K562 (cell line): ENCODE measurements around the gene ZNF407. TPM values are rescaled to one million over a fixed set of nuclear protein-coding genes. Genes with fewer than 3 reads are reported as not detected.

ENCODE experiments used
- ATAC-seq: fragments of 200-7000 bp; cut with Tn5 transposase; 3 replicates; pipeline ENCODE4 v1.9.1; 2020; ENCODE audit warnings: moderate library complexity
- BruUV-seq: library from RNA; stranded (reverse); fragments of 400-500 nt; replicated peaks from 2 replicates; lab custom pipeline; 2021; lab: Mats Ljungman, UMichigan
- CTCF ChIA-PET: fragments of 300-600 bp; formaldehyde crosslinking; extraction: SDS; loops from one replicate; lab custom pipeline; 2021; ENCODE audit warnings: low intra/inter-chr PET ratio; lab: Yijun Ruan, JAX
- POLR2A ChIA-PET: fragments of 300-600, 350-650 bp; sonication (Branson Sonifier 250); formaldehyde crosslinking; extraction: SDS; loops from one replicate; lab custom pipeline; 2021; ENCODE audit warnings: antibody characterized with exemption, inconsistent platforms; lab: Yijun Ruan, JAX
- DNase-seq, 4 experiments: peaks; one replicate each; pipeline versions ENCODE4 v3.0.0 to v3.0.0-alpha.2; 2011 to 2018; ENCODE audit warnings: low spot score in 3 of 4, mixed read lengths in 3 of 4; ENCODE audit errors: extremely low read depth in 1 of 4
- FAIRE-seq: peaks from 2 replicates; lab custom pipeline; 2011; peaks lifted over from hg19 to GRCh38; lab: Jason Lieb, UNC
- H2AFZ ChIP-seq: 2 replicates; pipeline ENCODE4 v1.6.0; 2011; ENCODE audit warnings: low read depth, low read length, control low read depth, inconsistent platforms
- H3K27ac ChIP-seq: fragments of 200-600 bp; 3 replicates; pipeline ENCODE4 v1.8.0; 2011; ENCODE audit warnings: low read depth, mild to moderate bottlenecking, control low read depth, inconsistent platforms, low read length, moderate library complexity, mixed read lengths; ENCODE audit errors: extremely low read depth
- H3K27me3 ChIP-seq, 2 experiments: fragments of 300-600 bp in 1 of 2; 2 replicates in 1 of 2; 3 replicates in 1 of 2; pipeline versions ENCODE4 v1.6.0 to v1.8.0; 2011; ENCODE audit warnings: inconsistent platforms in 2 of 2, low read length in 2 of 2, mild to moderate bottlenecking in 1 of 2, mixed read lengths in 1 of 2, moderate library complexity in 1 of 2; ENCODE audit not compliant: control insufficient read depth in 2 of 2, insufficient read depth in 2 of 2
- H3K36me3 ChIP-seq: fragments of 300-600 bp; 3 replicates; pipeline ENCODE4 v1.8.0; 2011; ENCODE audit warnings: mild to moderate bottlenecking, low read length, inconsistent platforms; ENCODE audit not compliant: control insufficient read depth, insufficient read depth
- H3K4me1 ChIP-seq, 2 experiments: fragments of 200-600 bp in 1 of 2; replicated peaks in 1 of 2; 2 replicates in 1 of 2; 3 replicates in 1 of 2; pipeline versions ENCODE4 v1.5.1 to v1.8.0; 2011; ENCODE audit warnings: inconsistent platforms in 2 of 2, low read length in 2 of 2, mild to moderate bottlenecking in 1 of 2, mixed read lengths in 1 of 2, moderate library complexity in 1 of 2; ENCODE audit not compliant: control insufficient read depth in 2 of 2, insufficient read depth in 2 of 2
- H3K4me2 ChIP-seq: 2 replicates; pipeline ENCODE4 v1.6.1; 2011; ENCODE audit warnings: low read length, control low read depth, inconsistent platforms, mixed read lengths; ENCODE audit not compliant: insufficient read depth
- H3K4me3 ChIP-seq: fragments of 200-600 bp; sonication (generic), shearing (Covaris generic); 2 replicates; pipeline ENCODE4 v1.5.1; 2016; ENCODE audit warnings: control low read depth, inconsistent platforms
- H3K79me2 ChIP-seq: fragments of 200-600 bp; 3 replicates; pipeline ENCODE4 v1.8.0; 2011; ENCODE audit warnings: low read length, inconsistent platforms; ENCODE audit not compliant: control insufficient read depth, insufficient read depth
- H3K9ac ChIP-seq, 2 experiments: 2 replicates each; pipeline versions ENCODE4 v1.6.0 to v1.6.1; 2011; ENCODE audit warnings: low read depth in 2 of 2, low read length in 2 of 2, control low read depth in 1 of 2, inconsistent platforms in 1 of 2, mild to moderate bottlenecking in 1 of 2, mixed read lengths in 1 of 2; ENCODE audit not compliant: insufficient read depth in 1 of 2
- H3K9me1 ChIP-seq: one replicate; pipeline ENCODE4 v1.6.0; 2011; ENCODE audit warnings: inconsistent platforms, mild to moderate bottlenecking, low read length, moderate library complexity; ENCODE audit not compliant: control insufficient read depth, insufficient read depth
- H3K9me3 ChIP-seq: replicated peaks from 2 replicates; pipeline ENCODE4 v1.5.1; 2011; ENCODE audit warnings: low read depth, low read length, inconsistent platforms; ENCODE audit not compliant: control insufficient read depth, insufficient read depth
- H4K20me1 ChIP-seq: replicated peaks from 2 replicates; pipeline ENCODE4 v1.6.1; 2011; ENCODE audit warnings: low read length, inconsistent platforms, mixed read lengths; ENCODE audit not compliant: control insufficient read depth, insufficient read depth
- ATF7 ChIP-seq: fragments of 450-650 bp; IDR thresholded peaks from 2 replicates; pipeline ENCODE4 v1.7.1; 2014; ENCODE audit warnings: mild to moderate bottlenecking, moderate library complexity
- CHD1 ChIP-seq: fragments of 200-600 bp; sonication (generic); IDR thresholded peaks from one replicate; pipeline ENCODE4 v1.6.1; 2012; ENCODE audit warnings: mild to moderate bottlenecking, moderate library complexity, low read length, inconsistent platforms
- CREM ChIP-seq: IDR thresholded peaks from 2 replicates; pipeline ENCODE4 v1.6.1; 2014; ENCODE audit warnings: antibody characterized with exemption, low read depth
- HDAC3 ChIP-seq: fragments of 450-650 bp; IDR thresholded peaks from 2 replicates; pipeline ENCODE4 v1.6.1; 2018; ENCODE audit warnings: borderline replicate concordance, mild to moderate bottlenecking, moderate library complexity; ENCODE audit not compliant: partially characterized antibody
- SRSF1 ChIP-seq: fragments of 200-400 bp; formaldehyde crosslinking; IDR thresholded peaks from 2 replicates; pipeline ENCODE4 v1.6.1; 2017; ENCODE audit warnings: mild to moderate bottlenecking, low read depth, low read length, moderate library complexity
- ZNF589 ChIP-seq: fragments of 200-800 bp; sonication (Bioruptor generic); IDR thresholded peaks from 2 replicates; pipeline ENCODE4 v1.6.1; 2016; ENCODE audit warnings: low read depth, missing genetic modification characterization, missing compliant biosample characterization
- WGBS: fragments of 100-300 bp; shearing (Covaris generic); methylation state at CpG from one replicate; pipeline ENCODE4 v1.1.6; 2016; ENCODE audit warnings: low coverage, mixed read lengths; ENCODE audit not compliant: insufficient coverage; ENCODE audit errors: missing lambda C conversion rate; 5-methylcytosine and 5-hydroxymethylcytosine counted together
- in situ Hi-C: fragments of 300-500 bp; cut with MboI; formaldehyde crosslinking; loops from 4 replicates; pipeline ENCODE4 v1.15.0; 2018; ENCODE audit warnings: inconsistent platforms, mixed read lengths
- intact Hi-C: fragments of 100-400 bp; cut with micrococcal nuclease; formaldehyde crosslinking; loops from 2 replicates; pipeline ENCODE4 v1.14.2; 2022
- polyA plus RNA-seq, 8 experiments: library from polyadenylated mRNA; depleted of rRNA in 4 of 8; stranded (reverse) in 5 of 8; unstranded in 3 of 8; fragments of >200 nt; fragmentation: Nextera tagmentation in 2 of 8; fragmentation: Illumina TruSeq in 1 of 8; extraction: Ambion mirVana in 2 of 8; extraction: Trizol in 1 of 8; gene quantifications; 2 replicates each; pipeline versions ENCODE4 v1.2.1 to v1.2.3, GENCODE V29; 2011 to 2014; ENCODE audit warnings: inconsistent platforms in 1 of 8, missing spikeins in 1 of 8
- total RNA-seq, 7 experiments: library from RNA; depleted of rRNA in 6 of 7; stranded (reverse); fragments of >200 nt in 6 of 7; fragmentation: Illumina TruSeq in 2 of 7; extraction: Trizol in 2 of 7; gene quantifications; 2 replicates each; pipeline versions ENCODE4 v1.2.1 to v1.2.3, GENCODE V29; 2011 to 2021; ENCODE audit warnings: low replicate concordance in 1 of 7
- TF ChIP-seq, protein P1 (sequence below): fragments of 200-800 bp; sonication (Bioruptor generic); IDR thresholded peaks from 2 replicates; pipeline ENCODE4 v1.6.1; 2016; ENCODE audit warnings: missing genetic modification characterization, missing compliant biosample characterization
- TF ChIP-seq, protein P2 (sequence below): fragments of 250-450 bp; sonication (Bioruptor Pico); IDR thresholded peaks from 2 replicates; pipeline ENCODE4 v1.4.0; 2020
- TF ChIP-seq, protein P3 (sequence below): fragments of 450-650 bp; IDR thresholded peaks from 2 replicates; pipeline ENCODE4 v1.6.1; 2018; ENCODE audit warnings: mild to moderate bottlenecking, low read depth; ENCODE audit not compliant: partially characterized antibody

The ZNF407 gene
- total and polyA plus RNA-seq, 9 of the 15 experiments (the other 6 are each of a cell fraction or from before 2014, with no cell fraction given): 0.21 to 5.4 (median 2.3) TPM

DNA sequence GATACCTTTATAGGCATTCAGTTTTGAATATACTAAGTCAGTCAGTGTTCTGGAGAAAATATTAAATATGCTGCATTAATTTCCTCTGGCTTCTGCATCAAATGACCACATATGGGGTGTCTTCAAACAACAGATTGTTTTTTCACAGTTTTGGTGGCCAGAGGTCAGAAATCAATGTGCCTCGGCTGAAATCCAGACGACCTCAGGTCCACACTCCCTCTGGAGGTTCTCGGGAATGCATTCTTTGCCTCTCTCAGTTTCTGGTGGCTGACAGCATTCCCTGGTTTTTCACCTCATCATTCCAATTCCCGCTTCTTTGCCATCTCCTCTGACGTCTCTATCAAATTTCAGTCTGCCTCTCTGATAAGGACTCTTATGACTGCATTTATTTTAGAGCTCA, 142.3 kb downstream of the ZNF407 start:
- ChIA-PET POLR2A (no interaction called here), CTCF (no interaction called here)
- H3K4me1 ChIP-seq: no peaks in the 10 kb centered on the region
- no peak overlapping the region for H3K4me2 ChIP-seq
- H3K4me3 ChIP-seq: no peak overlapping the region
- H2AFZ ChIP-seq: no peak overlapping the region
- H3K79me2 ChIP-seq: no peaks in the 10 kb centered on the region
- H4K20me1 ChIP-seq: no peaks in the 10 kb centered on the region
- in situ Hi-C loops (no loop called here), intact Hi-C loops (no loop called here)
- no peaks in the 10 kb centered on the region for H3K9me1 ChIP-seq
- no peak for FAIRE-seq
- DNase-seq: no peak
- ATAC-seq: no peak
- no peak overlapping the region for H3K9ac ChIP-seq
- no peaks in the 10 kb centered on the region for H3K9me3 ChIP-seq
- no TSS peak for BruUV-seq
- no peaks in the 10 kb centered on the region for H3K36me3 ChIP-seq
- H3K27me3 ChIP-seq: no peaks in the 10 kb centered on the region
- WGBS: 62% methylated on average over 5 of the region's 5 CpGs
- H3K27ac ChIP-seq: no peak overlapping the region
- TF ChIP-seq, protein P1, sequence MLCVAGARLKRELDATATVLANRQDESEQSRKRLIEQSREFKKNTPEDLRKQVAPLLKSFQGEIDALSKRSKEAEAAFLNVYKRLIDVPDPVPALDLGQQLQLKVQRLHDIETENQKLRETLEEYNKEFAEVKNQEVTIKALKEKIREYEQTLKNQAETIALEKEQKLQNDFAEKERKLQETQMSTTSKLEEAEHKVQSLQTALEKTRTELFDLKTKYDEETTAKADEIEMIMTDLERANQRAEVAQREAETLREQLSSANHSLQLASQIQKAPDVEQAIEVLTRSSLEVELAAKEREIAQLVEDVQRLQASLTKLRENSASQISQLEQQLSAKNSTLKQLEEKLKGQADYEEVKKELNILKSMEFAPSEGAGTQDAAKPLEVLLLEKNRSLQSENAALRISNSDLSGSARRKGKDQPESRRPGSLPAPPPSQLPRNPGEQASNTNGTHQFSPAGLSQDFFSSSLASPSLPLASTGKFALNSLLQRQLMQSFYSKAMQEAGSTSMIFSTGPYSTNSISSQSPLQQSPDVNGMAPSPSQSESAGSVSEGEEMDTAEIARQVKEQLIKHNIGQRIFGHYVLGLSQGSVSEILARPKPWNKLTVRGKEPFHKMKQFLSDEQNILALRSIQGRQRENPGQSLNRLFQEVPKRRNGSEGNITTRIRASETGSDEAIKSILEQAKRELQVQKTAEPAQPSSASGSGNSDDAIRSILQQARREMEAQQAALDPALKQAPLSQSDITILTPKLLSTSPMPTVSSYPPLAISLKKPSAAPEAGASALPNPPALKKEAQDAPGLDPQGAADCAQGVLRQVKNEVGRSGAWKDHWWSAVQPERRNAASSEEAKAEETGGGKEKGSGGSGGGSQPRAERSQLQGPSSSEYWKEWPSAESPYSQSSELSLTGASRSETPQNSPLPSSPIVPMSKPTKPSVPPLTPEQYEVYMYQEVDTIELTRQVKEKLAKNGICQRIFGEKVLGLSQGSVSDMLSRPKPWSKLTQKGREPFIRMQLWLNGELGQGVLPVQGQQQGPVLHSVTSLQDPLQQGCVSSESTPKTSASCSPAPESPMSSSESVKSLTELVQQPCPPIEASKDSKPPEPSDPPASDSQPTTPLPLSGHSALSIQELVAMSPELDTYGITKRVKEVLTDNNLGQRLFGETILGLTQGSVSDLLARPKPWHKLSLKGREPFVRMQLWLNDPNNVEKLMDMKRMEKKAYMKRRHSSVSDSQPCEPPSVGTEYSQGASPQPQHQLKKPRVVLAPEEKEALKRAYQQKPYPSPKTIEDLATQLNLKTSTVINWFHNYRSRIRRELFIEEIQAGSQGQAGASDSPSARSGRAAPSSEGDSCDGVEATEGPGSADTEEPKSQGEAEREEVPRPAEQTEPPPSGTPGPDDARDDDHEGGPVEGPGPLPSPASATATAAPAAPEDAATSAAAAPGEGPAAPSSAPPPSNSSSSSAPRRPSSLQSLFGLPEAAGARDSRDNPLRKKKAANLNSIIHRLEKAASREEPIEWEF (CRISPR knock-in tag): no peak
- TF ChIP-seq ATF7 (no peak), CREM (no peak), CHD1 (no peak), HDAC3 (no peak), ZNF589 (CRISPR knock-in tag) (no peak), SRSF1 (no peak)
- TF ChIP-seq, protein P2, sequence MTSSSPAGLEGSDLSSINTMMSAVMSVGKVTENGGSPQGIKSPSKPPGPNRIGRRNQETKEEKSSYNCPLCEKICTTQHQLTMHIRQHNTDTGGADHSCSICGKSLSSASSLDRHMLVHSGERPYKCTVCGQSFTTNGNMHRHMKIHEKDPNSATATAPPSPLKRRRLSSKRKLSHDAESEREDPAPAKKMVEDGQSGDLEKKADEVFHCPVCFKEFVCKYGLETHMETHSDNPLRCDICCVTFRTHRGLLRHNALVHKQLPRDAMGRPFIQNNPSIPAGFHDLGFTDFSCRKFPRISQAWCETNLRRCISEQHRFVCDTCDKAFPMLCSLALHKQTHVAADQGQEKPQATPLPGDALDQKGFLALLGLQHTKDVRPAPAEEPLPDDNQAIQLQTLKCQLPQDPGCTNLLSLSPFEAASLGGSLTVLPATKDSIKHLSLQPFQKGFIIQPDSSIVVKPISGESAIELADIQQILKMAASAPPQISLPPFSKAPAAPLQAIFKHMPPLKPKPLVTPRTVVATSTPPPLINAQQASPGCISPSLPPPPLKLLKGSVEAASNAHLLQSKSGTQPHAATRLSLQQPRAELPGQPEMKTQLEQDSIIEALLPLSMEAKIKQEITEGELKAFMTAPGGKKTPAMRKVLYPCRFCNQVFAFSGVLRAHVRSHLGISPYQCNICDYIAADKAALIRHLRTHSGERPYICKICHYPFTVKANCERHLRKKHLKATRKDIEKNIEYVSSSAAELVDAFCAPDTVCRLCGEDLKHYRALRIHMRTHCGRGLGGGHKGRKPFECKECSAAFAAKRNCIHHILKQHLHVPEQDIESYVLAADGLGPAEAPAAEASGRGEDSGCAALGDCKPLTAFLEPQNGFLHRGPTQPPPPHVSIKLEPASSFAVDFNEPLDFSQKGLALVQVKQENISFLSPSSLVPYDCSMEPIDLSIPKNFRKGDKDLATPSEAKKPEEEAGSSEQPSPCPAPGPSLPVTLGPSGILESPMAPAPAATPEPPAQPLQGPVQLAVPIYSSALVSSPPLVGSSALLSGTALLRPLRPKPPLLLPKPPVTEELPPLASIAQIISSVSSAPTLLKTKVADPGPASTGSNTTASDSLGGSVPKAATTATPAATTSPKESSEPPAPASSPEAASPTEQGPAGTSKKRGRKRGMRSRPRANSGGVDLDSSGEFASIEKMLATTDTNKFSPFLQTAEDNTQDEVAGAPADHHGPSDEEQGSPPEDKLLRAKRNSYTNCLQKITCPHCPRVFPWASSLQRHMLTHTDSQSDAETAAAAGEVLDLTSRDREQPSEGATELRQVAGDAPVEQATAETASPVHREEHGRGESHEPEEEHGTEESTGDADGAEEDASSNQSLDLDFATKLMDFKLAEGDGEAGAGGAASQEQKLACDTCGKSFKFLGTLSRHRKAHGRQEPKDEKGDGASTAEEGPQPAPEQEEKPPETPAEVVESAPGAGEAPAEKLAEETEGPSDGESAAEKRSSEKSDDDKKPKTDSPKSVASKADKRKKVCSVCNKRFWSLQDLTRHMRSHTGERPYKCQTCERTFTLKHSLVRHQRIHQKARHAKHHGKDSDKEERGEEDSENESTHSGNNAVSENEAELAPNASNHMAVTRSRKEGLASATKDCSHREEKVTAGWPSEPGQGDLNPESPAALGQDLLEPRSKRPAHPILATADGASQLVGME (CRISPR knock-in tag): no peak
- TF ChIP-seq, protein P3, sequence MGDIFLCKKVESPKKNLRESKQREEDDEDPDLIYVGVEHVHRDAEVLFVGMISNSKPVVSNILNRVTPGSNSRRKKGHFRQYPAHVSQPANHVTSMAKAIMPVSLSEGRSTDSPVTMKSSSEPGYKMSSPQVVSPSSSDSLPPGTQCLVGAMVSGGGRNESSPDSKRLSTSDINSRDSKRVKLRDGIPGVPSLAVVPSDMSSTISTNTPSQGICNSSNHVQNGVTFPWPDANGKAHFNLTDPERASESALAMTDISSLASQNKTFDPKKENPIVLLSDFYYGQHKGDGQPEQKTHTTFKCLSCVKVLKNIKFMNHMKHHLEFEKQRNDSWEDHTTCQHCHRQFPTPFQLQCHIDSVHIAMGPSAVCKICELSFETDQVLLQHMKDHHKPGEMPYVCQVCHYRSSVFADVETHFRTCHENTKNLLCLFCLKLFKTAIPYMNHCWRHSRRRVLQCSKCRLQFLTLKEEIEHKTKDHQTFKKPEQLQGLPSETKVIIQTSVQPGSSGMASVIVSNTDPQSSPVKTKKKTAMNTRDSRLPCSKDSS: no peak
